Type B pancreatic cell (in vitro differentiated cells): ENCODE results near the gene PLEKHG5. TPM values are rescaled to one million over a fixed set of nuclear protein-coding genes. Genes with fewer than 3 reads are reported as not detected.
A peak's percentile ranks its signal among the peaks of the same experiment; 100 is the strongest.

Source experiments
- DNase-seq: peaks from one replicate; pipeline ENCODE4 v3.0.0; 2021; ENCODE audit warnings: mixed read lengths; ENCODE audit not compliant: unreplicated experiment; ENCODE audit errors: extremely low spot score
- H3K27ac Mint-ChIP-seq: 2 replicates; pipeline ENCODE4 v1.8.0; 2021; ENCODE audit warnings: mild to moderate bottlenecking, mixed read lengths
- H3K27me3 Mint-ChIP-seq: 2 replicates; pipeline ENCODE4 v1.8.0; 2021; ENCODE audit warnings: mixed read lengths
- H3K36me3 Mint-ChIP-seq: 2 replicates; pipeline ENCODE4 v1.8.0; 2021; ENCODE audit warnings: mixed read lengths
- H3K4me1 Mint-ChIP-seq: one replicate; pipeline ENCODE4 v1.8.0; 2021; ENCODE audit warnings: mixed read lengths; ENCODE audit not compliant: unreplicated experiment
- H3K4me3 Mint-ChIP-seq: 2 replicates; pipeline ENCODE4 v1.8.0; 2021; ENCODE audit warnings: mild to moderate bottlenecking, mixed read lengths
- H3K9me3 Mint-ChIP-seq: 2 replicates; pipeline ENCODE4 v1.8.0; 2021; ENCODE audit warnings: mixed read lengths
- CTCF ChIP-seq: fragments of 200-600 bp; sonication (generic); conservative IDR thresholded peaks from 2 replicates; pipeline ENCODE4 v1.5.0; 2021; ENCODE audit warnings: antibody characterized with exemption, mild to moderate bottlenecking
- microRNA-seq: library from miRNA; unstranded; fragments of <30 nt; microRNA quantifications from one replicate; pipeline ENCODE4, GENCODE V29; 2020
- total RNA-seq: library from RNA; stranded (reverse); gene quantifications from 2 replicates; pipeline ENCODE4 v1.2.1, GENCODE V29; 2021; ENCODE audit warnings: low replicate concordance

PLEKHG5 gene
- total RNA-seq, 1 donor from 2014 or later = 30.6 TPM

- Mint-ChIP-seq H3K36me3 (no peaks in the 10 kb centered on the region), H3K27ac (no peak within 1 kb of the TSS), H3K4me3 (peak within 1 kb of the TSS; percentile 81), H3K27me3 (peaks cover 85% of the 10 kb centered on the region), H3K9me3 (no peaks in the 10 kb centered on the region), H3K4me1 (peaks cover under 1% of the 10 kb centered on the region)
- no peak for DNase-seq
- no peak for TF ChIP-seq CTCF
Measured at GRCh38 chr1:6419804-6420453, 71.5 kb downstream of the PLEKHG5 start, which contains the start of gene HES2. Gene HES2, minus strand, starts transcription at chr1:6419919. Its CDS starts 99 bp downstream, at chr1:6419820.

- H3K4me3 Mint-ChIP-seq = peak overlapping the region; percentile 81
- no peak for TF ChIP-seq CTCF
Measured at GRCh38 chr1:6419397-6419803, 72.1 kb downstream of the PLEKHG5 start.

GRCh38 chr1:6418668-6419396 lies 72.6 kb downstream of the PLEKHG5 start:
- H3K4me1 Mint-ChIP-seq = peaks cover 9% of the 10 kb centered on the region
- H3K27ac Mint-ChIP-seq = no peak overlapping the region
- H3K9me3 Mint-ChIP-seq = no peaks in the 10 kb centered on the region
- peak overlapping the region; percentile 81 for H3K4me3 Mint-ChIP-seq
- H3K36me3 Mint-ChIP-seq = no peaks in the 10 kb centered on the region
- no peak for TF ChIP-seq CTCF
- DNase-seq = no peak
- peaks cover 87% of the 10 kb centered on the region for H3K27me3 Mint-ChIP-seq

More at GRCh38 chr1:6419397-6419803, 72.1 kb downstream of the PLEKHG5 start:
- Mint-ChIP-seq H3K27me3 (peaks cover 89% of the 10 kb centered on the region), H3K4me1 (peaks cover 6% of the 10 kb centered on the region), H3K36me3 (no peaks in the 10 kb centered on the region), H3K9me3 (no peaks in the 10 kb centered on the region), H3K27ac (no peak overlapping the region)
- DNase-seq = no peak

GRCh38 chr1:6417961-6418667 lies 73.4 kb downstream of the PLEKHG5 start:
- H3K9me3 Mint-ChIP-seq = no peaks in the 10 kb centered on the region
- no peak for DNase-seq
- H3K4me1 Mint-ChIP-seq = peaks cover 9% of the 10 kb centered on the region
- H3K36me3 Mint-ChIP-seq = no peaks in the 10 kb centered on the region
- no peak for TF ChIP-seq CTCF
- no peak overlapping the region for H3K27ac Mint-ChIP-seq
- H3K27me3 Mint-ChIP-seq = peaks cover 83% of the 10 kb centered on the region
- peak overlapping the region; percentile 49 for H3K4me3 Mint-ChIP-seq

Small RNA genes within 50 kb of the gene (microRNA-seq; reads per million reads assigned to microRNA genes)
- gene MIR4252 = not detected

Other genes starting within 250 kb of the PLEKHG5 start
- gene HES3, start 247.5 kb downstream of the PLEKHG5 start, total RNA-seq = not detected in 2 replicates
- 6.1 and 8.5 TPM in 2 replicates for gene GPR153, start 230.6 kb downstream of the PLEKHG5 start, total RNA-seq
- 31.8 and 40.0 TPM in 2 replicates for gene ACOT7, start 97.9 kb downstream of the PLEKHG5 start, total RNA-seq
- 5.9 and 22.1 TPM in 2 replicates for gene HES2, start 71.7 kb downstream of the PLEKHG5 start, total RNA-seq
- gene ESPN, start 66.9 kb downstream of the PLEKHG5 start, total RNA-seq = 13.8 and 15.6 TPM in 2 replicates
- 27.0 and 29.4 TPM in 2 replicates for gene TNFRSF25, start 25.5 kb downstream of the PLEKHG5 start, total RNA-seq
- 32.9 and 43.0 TPM in 2 replicates for gene NOL9, start 62.8 kb upstream of the PLEKHG5 start, total RNA-seq
- gene TAS1R1, start 63.6 kb upstream of the PLEKHG5 start, total RNA-seq = not detected in 2 replicates
- gene ZBTB48, start 88.3 kb upstream of the PLEKHG5 start, total RNA-seq = 30.7 and 44.2 TPM in 2 replicates
- gene KLHL21, start 111.2 kb upstream of the PLEKHG5 start, total RNA-seq = 13.6 and 15.1 TPM in 2 replicates
- gene PHF13, start 122.1 kb upstream of the PLEKHG5 start, total RNA-seq = 14.7 and 21.2 TPM in 2 replicates
- gene THAP3, start 133.2 kb upstream of the PLEKHG5 start, total RNA-seq = 18.4 and 21.6 TPM in 2 replicates
- gene DNAJC11, start 210.1 kb upstream of the PLEKHG5 start, total RNA-seq = 65.2 and 70.3 TPM in 2 replicates